ENCODE results near the gene HGD. TPM values are rescaled to one million over a fixed set of nuclear protein-coding genes. Genes with fewer than 3 reads are reported as not detected.

HGD gene
- total and polyA plus RNA-seq, 2 of the 13 experiments (the other 11 are each of a cell fraction or from before 2014, with no cell fraction given): 265 to 398 TPM

DNA sequence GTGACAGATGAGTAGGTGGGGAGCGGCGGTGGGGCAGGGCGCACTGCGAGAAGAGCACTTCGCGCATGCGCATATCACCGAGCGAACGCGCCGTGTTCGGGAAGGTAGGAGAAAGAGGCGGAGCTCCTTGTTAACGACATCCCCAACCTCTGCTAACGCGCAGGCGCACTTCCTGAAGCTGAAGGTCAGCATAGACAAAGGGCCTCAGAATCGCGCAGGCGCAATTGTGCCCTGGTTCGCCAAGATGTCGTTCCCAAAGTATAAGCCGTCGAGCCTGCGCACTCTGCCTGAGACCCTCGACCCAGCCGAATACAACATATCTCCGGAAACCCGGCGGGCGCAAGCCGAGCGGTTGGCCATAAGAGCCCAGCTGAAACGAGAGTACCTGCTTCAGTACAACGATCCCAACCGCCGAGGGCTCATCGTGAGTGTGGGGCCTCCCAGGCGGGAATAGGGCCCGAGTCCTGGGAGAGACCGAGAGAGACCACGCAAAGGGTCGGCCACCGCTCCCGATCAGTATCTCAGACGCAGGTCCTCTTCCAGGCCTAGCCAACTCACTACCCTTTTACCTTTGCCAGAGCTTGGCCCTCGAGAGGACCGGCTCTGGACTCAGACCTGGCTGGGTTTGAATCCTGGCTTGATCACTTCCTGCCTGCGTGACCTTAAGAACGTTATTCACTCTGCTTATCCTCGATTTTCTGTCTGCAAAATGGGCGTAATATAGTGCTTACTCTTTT lies 85.8 kb downstream of the HGD start, which contains the start of gene NDUFB4 (continued):
- TF ChIP-seq YEATS4 (CRISPR knock-in tag; IDR thresholded peaks at IDR 0.05; ENCODE audit: borderline replicate concordance) (peak; percentile 70), ZBTB1 (CRISPR knock-in tag; IDR thresholded peaks at IDR 0.05; ENCODE audit: borderline replicate concordance) (no peak), ZFP82 (CRISPR knock-in tag; IDR thresholded peaks at IDR 0.05; ENCODE audit: borderline replicate concordance) (no peak), CEBPB (IDR thresholded peaks at IDR 0.05; ENCODE audit: borderline replicate concordance, low read depth, low read length) (no peak), RBAK (CRISPR knock-in tag; IDR thresholded peaks at IDR 0.05) (no peak), SSRP1 (CRISPR knock-in tag; IDR thresholded peaks at IDR 0.05) (peak; percentile 66; the same call in 1 of the 2 replicates), CENPT (CRISPR knock-in tag; IDR thresholded peaks at IDR 0.05; ENCODE audit: low read depth) (no peak), ZNF816 (CRISPR knock-in tag; IDR thresholded peaks at IDR 0.05; ENCODE audit: borderline replicate concordance) (no peak), NPAS2 (CRISPR knock-in tag; IDR thresholded peaks at IDR 0.05; ENCODE audit: borderline replicate concordance) (no peak), KLF11 (CRISPR knock-in tag; IDR thresholded peaks at IDR 0.05) (no peak), SRSF9 (IDR thresholded peaks at IDR 0.05; ENCODE audit: borderline replicate concordance, insufficient read depth, low read depth, low read length, poor library complexity, severe bottlenecking) (no peak)
- TF ChIP-seq, protein P1, sequence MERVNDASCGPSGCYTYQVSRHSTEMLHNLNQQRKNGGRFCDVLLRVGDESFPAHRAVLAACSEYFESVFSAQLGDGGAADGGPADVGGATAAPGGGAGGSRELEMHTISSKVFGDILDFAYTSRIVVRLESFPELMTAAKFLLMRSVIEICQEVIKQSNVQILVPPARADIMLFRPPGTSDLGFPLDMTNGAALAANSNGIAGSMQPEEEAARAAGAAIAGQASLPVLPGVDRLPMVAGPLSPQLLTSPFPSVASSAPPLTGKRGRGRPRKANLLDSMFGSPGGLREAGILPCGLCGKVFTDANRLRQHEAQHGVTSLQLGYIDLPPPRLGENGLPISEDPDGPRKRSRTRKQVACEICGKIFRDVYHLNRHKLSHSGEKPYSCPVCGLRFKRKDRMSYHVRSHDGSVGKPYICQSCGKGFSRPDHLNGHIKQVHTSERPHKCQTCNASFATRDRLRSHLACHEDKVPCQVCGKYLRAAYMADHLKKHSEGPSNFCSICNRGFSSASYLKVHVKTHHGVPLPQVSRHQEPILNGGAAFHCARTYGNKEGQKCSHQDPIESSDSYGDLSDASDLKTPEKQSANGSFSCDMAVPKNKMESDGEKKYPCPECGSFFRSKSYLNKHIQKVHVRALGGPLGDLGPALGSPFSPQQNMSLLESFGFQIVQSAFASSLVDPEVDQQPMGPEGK (CRISPR knock-in tag; IDR thresholded peaks at IDR 0.05): peak; percentile 37; the same call in 1 of the 2 replicates
- TF ChIP-seq, protein P2, sequence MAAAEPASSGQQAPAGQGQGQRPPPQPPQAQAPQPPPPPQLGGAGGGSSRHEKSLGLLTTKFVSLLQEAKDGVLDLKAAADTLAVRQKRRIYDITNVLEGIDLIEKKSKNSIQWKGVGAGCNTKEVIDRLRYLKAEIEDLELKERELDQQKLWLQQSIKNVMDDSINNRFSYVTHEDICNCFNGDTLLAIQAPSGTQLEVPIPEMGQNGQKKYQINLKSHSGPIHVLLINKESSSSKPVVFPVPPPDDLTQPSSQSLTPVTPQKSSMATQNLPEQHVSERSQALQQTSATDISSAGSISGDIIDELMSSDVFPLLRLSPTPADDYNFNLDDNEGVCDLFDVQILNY (CRISPR knock-in tag; conservative IDR thresholded peaks at IDR 0.05): no peak; the same call in 1 of the 2 replicates
- TF ChIP-seq, protein P3, sequence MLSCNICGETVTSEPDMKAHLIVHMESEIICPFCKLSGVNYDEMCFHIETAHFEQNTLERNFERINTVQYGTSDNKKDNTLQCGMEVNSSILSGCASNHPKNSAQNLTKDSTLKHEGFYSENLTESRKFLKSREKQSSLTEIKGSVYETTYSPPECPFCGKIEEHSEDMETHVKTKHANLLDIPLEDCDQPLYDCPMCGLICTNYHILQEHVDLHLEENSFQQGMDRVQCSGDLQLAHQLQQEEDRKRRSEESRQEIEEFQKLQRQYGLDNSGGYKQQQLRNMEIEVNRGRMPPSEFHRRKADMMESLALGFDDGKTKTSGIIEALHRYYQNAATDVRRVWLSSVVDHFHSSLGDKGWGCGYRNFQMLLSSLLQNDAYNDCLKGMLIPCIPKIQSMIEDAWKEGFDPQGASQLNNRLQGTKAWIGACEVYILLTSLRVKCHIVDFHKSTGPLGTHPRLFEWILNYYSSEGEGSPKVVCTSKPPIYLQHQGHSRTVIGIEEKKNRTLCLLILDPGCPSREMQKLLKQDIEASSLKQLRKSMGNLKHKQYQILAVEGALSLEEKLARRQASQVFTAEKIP (CRISPR knock-in tag; IDR thresholded peaks at IDR 0.05; ENCODE audit: borderline replicate concordance): no peak
- TF ChIP-seq, protein P4, sequence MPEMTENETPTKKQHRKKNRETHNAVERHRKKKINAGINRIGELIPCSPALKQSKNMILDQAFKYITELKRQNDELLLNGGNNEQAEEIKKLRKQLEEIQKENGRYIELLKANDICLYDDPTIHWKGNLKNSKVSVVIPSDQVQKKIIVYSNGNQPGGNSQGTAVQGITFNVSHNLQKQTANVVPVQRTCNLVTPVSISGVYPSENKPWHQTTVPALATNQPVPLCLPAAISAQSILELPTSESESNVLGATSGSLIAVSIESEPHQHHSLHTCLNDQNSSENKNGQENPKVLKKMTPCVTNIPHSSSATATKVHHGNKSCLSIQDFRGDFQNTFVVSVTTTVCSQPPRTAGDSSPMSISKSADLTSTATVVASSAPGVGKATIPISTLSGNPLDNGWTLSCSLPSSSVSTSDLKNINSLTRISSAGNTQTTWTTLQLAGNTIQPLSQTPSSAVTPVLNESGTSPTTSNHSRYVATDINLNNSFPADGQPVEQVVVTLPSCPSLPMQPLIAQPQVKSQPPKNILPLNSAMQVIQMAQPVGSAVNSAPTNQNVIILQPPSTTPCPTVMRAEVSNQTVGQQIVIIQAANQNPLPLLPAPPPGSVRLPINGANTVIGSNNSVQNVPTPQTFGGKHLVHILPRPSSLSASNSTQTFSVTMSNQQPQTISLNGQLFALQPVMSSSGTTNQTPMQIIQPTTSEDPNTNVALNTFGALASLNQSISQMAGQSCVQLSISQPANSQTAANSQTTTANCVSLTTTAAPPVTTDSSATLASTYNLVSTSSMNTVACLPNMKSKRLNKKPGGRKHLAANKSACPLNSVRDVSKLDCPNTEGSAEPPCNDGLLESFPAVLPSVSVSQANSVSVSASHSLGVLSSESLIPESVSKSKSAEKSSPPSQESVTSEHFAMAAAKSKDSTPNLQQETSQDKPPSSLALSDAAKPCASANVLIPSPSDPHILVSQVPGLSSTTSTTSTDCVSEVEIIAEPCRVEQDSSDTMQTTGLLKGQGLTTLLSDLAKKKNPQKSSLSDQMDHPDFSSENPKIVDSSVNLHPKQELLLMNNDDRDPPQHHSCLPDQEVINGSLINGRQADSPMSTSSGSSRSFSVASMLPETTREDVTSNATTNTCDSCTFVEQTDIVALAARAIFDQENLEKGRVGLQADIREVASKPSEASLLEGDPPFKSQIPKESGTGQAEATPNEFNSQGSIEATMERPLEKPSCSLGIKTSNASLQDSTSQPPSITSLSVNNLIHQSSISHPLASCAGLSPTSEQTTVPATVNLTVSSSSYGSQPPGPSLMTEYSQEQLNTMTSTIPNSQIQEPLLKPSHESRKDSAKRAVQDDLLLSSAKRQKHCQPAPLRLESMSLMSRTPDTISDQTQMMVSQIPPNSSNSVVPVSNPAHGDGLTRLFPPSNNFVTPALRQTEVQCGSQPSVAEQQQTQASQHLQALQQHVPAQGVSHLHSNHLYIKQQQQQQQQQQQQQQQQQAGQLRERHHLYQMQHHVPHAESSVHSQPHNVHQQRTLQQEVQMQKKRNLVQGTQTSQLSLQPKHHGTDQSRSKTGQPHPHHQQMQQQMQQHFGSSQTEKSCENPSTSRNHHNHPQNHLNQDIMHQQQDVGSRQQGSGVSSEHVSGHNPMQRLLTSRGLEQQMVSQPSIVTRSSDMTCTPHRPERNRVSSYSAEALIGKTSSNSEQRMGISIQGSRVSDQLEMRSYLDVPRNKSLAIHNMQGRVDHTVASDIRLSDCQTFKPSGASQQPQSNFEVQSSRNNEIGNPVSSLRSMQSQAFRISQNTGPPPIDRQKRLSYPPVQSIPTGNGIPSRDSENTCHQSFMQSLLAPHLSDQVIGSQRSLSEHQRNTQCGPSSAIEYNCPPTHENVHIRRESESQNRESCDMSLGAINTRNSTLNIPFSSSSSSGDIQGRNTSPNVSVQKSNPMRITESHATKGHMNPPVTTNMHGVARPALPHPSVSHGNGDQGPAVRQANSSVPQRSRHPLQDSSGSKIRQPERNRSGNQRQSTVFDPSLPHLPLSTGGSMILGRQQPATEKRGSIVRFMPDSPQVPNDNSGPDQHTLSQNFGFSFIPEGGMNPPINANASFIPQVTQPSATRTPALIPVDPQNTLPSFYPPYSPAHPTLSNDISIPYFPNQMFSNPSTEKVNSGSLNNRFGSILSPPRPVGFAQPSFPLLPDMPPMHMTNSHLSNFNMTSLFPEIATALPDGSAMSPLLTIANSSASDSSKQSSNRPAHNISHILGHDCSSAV (CRISPR knock-in tag; IDR thresholded peaks at IDR 0.05; ENCODE audit: borderline replicate concordance): no peak

Data from HepG2 (cell line).